GM19043 (cell line): ENCODE data around the gene HSPA12B.

Source experiments
- ATAC-seq: cut with Tn5 transposase; IDR thresholded peaks from one replicate; pipeline ENCODE4 v1.9.1; 2021; ENCODE audit warnings: low read depth; ENCODE audit not compliant: unreplicated experiment

Gene HSPA12B

GRCh38 chr20:3800256-3800877 is 67.9 kb downstream of the HSPA12B start:
- no peak for ATAC-seq

- no peak for ATAC-seq
Measured at GRCh38 chr20:3800878-3801260, 68.4 kb downstream of the HSPA12B start.

GRCh38 chr20:3801299-3801698 is 68.8 kb downstream of the HSPA12B start:
- no peak for ATAC-seq

- ATAC-seq, result no peak
Measured at GRCh38 chr20:3801846-3802245, 69.4 kb downstream of the HSPA12B start.
